ENCODE measurements around the gene PRPF4. TPM values are rescaled to one million over a fixed set of nuclear protein-coding genes. Genes with fewer than 3 reads are reported as not detected.

Gene PRPF4
- total and polyA plus RNA-seq, 4 donors = 5.0 to 11.9 (median 10.4) TPM

GRCh38 chr9:113309204-113309813, 33.9 kb downstream of the PRPF4 start:
- Histone ChIP-seq H3K9me3 (ENCODE audit: control insufficient read depth in 4 of 4, low read length in 3 of 4) (no peaks in the 10 kb centered on the region), H3K4me1 (ENCODE audit: control insufficient read depth in 4 of 4, insufficient read depth in 4 of 4, low read length in 3 of 4) (no peaks in the 10 kb centered on the region), H3K27me3 (ENCODE audit: control insufficient read depth in 4 of 4, insufficient read depth in 4 of 4, low read length in 3 of 4) (no peaks in the 10 kb centered on the region), H3K9ac (ENCODE audit: low read depth in 1 of 2, low read length in 2 of 2) (no peak overlapping the region), H3K4me3 (ENCODE audit: low read depth in 1 of 3, low read length in 3 of 3) (no peak overlapping the region), H3K27ac (ENCODE audit: low read depth in 1 of 2, low read length in 2 of 2) (no peak overlapping the region), H3K36me3 (ENCODE audit: control insufficient read depth in 4 of 4, insufficient read depth in 3 of 4, low read depth in 1 of 4, low read length in 3 of 4) (no peaks in the 10 kb centered on the region)
- TF ChIP-seq RAD21 (IDR thresholded peaks at IDR 0.05) (peak; percentile 91 to 94), FOXA1 (IDR thresholded peaks at IDR 0.05) (no peak), ZBTB33 (IDR thresholded peaks at IDR 0.05) (no peak), HNF4A (conservative IDR thresholded peaks at IDR 0.05) (no peak)
- TF ChIP-seq, protein P1, sequence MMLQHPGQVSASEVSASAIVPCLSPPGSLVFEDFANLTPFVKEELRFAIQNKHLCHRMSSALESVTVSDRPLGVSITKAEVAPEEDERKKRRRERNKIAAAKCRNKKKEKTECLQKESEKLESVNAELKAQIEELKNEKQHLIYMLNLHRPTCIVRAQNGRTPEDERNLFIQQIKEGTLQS (IDR thresholded peaks at IDR 0.05) = no peak
- TF ChIP-seq, protein P2, sequence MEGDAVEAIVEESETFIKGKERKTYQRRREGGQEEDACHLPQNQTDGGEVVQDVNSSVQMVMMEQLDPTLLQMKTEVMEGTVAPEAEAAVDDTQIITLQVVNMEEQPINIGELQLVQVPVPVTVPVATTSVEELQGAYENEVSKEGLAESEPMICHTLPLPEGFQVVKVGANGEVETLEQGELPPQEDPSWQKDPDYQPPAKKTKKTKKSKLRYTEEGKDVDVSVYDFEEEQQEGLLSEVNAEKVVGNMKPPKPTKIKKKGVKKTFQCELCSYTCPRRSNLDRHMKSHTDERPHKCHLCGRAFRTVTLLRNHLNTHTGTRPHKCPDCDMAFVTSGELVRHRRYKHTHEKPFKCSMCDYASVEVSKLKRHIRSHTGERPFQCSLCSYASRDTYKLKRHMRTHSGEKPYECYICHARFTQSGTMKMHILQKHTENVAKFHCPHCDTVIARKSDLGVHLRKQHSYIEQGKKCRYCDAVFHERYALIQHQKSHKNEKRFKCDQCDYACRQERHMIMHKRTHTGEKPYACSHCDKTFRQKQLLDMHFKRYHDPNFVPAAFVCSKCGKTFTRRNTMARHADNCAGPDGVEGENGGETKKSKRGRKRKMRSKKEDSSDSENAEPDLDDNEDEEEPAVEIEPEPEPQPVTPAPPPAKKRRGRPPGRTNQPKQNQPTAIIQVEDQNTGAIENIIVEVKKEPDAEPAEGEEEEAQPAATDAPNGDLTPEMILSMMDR (IDR thresholded peaks at IDR 0.05; ENCODE audit: low read depth, low read length, missing input control) = peak; percentile 76
- DNase-seq (ENCODE audit: low spot score) = no peak
- 4% methylated on average over 2 of the region's 2 CpGs for WGBS

DNA sequence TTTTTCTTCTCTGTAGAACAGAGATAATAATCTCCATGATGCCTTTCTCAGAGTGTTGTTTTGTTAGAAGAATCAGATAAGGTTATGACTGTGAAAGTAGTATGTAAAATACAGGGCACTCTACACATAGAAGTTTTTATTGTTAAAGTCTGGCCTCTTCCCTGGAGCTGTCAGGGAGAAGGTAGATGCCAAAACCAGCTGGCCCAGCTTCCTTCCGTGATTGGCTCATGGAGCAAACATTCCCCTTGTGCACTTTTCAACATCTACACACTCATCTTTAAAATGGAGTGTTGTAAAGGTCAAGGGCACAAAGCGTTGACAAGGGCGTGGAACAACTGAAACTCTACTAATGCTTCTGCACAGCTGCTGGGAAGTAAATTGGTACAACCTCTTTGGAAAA, 35.1 kb downstream of the PRPF4 start:
- WGBS = 73% methylated on average over 3 of the region's 3 CpGs
- DNase-seq (ENCODE audit: low spot score) = no peak
- Histone ChIP-seq H3K4me3 (ENCODE audit: low read depth in 1 of 3, low read length in 3 of 3) (no peak overlapping the region), H3K4me1 (ENCODE audit: control insufficient read depth in 4 of 4, insufficient read depth in 4 of 4, low read length in 3 of 4) (no peaks in the 10 kb centered on the region), H3K27me3 (ENCODE audit: control insufficient read depth in 4 of 4, insufficient read depth in 4 of 4, low read length in 3 of 4) (no peaks in the 10 kb centered on the region), H3K27ac (ENCODE audit: low read depth in 1 of 2, low read length in 2 of 2) (no peak overlapping the region), H3K9ac (ENCODE audit: low read depth in 1 of 2, low read length in 2 of 2) (no peak overlapping the region), H3K9me3 (ENCODE audit: control insufficient read depth in 4 of 4, low read length in 3 of 4) (no peaks in the 10 kb centered on the region), H3K36me3 (ENCODE audit: control insufficient read depth in 4 of 4, insufficient read depth in 3 of 4, low read depth in 1 of 4, low read length in 3 of 4) (no peaks in the 10 kb centered on the region)
- TF ChIP-seq HNF4G (IDR thresholded peaks at IDR 0.05) = no peak
- no peak for TF ChIP-seq EGR1 (IDR thresholded peaks at IDR 0.05; ENCODE audit: low read depth in 2 of 2)
- TF ChIP-seq NR2F2 (IDR thresholded peaks at IDR 0.05) = no peak
- TF ChIP-seq GABPA (IDR thresholded peaks at IDR 0.05 in 1 of 2, conservative IDR thresholded peaks at IDR 0.05 in 1 of 2) = no peak
- TF ChIP-seq SP1 (IDR thresholded peaks at IDR 0.05) = no peak
- TF ChIP-seq REST (IDR thresholded peaks at IDR 0.05) = no peak
- no peak for TF ChIP-seq HNF4A (conservative IDR thresholded peaks at IDR 0.05)
- TF ChIP-seq RAD21 (IDR thresholded peaks at IDR 0.05) = no peak
- no peak for TF ChIP-seq TAF1 (conservative IDR thresholded peaks at IDR 0.05)
- no peak for TF ChIP-seq FOXA2 (IDR thresholded peaks at IDR 0.05)
- no peak for TF ChIP-seq JUND (IDR thresholded peaks at IDR 0.05)
- TF ChIP-seq, protein P1 (IDR thresholded peaks at IDR 0.05) = no peak
- no peak for TF ChIP-seq ZBTB33 (IDR thresholded peaks at IDR 0.05)
